ENCODE measurements around the gene FGFRL1. TPM values are rescaled to one million over a fixed set of nuclear protein-coding genes. Genes with fewer than 3 reads are reported as not detected.
A peak's percentile ranks its signal among the peaks of the same experiment; 100 is the strongest.

The FGFRL1 gene
- total and polyA plus RNA-seq, 8 donors, result 15.4 to 42.8 (median 31.1) TPM

DNA sequence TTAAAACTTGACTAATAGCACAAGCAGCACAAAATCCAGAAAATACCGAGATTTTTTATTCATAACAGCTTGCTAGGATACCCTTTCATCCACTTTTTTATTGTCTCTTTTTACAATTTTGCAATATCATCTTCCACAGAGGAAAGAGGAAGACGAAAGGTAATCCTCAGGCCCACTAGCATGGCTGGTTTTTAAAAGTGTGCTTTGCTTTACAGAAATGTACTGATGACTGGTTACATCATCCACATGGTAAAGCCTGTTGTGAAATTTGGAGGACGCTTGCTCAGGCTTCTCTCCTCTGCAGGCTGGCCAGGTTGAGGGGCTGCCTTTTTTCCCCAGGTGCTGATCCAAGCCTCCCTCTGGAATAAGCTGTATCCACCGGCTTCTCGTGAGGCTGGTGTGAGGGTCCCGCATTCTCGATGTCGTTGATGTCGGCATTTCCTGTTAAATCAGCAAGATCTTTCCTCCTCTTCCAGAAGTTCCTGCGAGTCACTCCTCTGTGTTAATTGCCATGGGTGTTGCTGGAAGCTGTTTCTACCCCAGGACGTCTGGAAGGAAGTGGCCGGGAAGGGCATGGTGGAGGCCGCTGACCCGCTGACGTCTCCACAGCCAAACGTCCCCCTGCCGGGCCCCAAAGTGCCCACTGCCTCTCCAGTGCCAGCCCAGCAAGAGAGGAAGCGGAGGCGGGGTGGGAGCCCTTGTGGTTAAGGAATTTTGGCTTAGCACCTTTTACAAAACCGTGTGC is 32.3 kb upstream of the FGFRL1 start:
- DNase-seq (no peak), ATAC-seq (peak in 1 of 4 donors; percentile 48), FAIRE-seq (no peak)
- Histone ChIP-seq H3K9me3 (no peaks in the 10 kb centered on the region), H3K4me1 (peaks cover 0 to under 1% (median 0%) of the 10 kb centered on the region in 3 donors), H3K36me3 (no peaks in the 10 kb centered on the region), H3K4me3 (no peak overlapping the region), H3K27ac (no peak overlapping the region), H3K27me3 (no peaks in the 10 kb centered on the region)
- WGBS, 2 donors, result 75 to 86% methylated on average over 20 of the region's 20 CpGs
- intact Hi-C loops (cut with DNase I), result no loop called here
- TF ChIP-seq, protein P1, sequence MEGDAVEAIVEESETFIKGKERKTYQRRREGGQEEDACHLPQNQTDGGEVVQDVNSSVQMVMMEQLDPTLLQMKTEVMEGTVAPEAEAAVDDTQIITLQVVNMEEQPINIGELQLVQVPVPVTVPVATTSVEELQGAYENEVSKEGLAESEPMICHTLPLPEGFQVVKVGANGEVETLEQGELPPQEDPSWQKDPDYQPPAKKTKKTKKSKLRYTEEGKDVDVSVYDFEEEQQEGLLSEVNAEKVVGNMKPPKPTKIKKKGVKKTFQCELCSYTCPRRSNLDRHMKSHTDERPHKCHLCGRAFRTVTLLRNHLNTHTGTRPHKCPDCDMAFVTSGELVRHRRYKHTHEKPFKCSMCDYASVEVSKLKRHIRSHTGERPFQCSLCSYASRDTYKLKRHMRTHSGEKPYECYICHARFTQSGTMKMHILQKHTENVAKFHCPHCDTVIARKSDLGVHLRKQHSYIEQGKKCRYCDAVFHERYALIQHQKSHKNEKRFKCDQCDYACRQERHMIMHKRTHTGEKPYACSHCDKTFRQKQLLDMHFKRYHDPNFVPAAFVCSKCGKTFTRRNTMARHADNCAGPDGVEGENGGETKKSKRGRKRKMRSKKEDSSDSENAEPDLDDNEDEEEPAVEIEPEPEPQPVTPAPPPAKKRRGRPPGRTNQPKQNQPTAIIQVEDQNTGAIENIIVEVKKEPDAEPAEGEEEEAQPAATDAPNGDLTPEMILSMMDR (IDR thresholded peaks at IDR 0.05), result no peak

DNA sequence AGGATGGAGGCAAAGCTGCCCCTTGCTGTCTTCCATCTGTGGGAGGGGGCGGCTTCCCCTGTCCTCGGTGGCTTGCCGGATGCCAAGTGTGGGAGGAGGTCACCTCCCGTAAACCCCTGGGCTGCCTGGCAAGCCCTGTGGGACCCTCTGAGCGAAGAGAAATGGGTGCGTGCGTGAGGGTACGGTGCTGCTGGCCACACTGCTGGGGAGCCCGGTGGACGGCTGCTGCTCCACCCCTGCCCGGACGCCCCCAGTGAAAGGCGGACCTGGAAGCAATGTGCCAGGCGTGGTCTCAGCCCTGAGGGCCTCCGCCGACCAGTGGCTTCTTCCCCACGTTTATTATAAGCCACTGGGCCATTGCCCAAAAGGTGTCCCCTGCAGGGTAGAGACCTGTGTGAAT is 29.1 kb upstream of the FGFRL1 start:
- H3K4me3 ChIP-seq, result no peak overlapping the region
- FAIRE-seq, result no peak
- ATAC-seq, result no peak
- intact Hi-C loops (cut with DNase I), result no loop called here
- TF ChIP-seq, protein P1 (IDR thresholded peaks at IDR 0.05), result no peak
- H3K9me3 ChIP-seq, result no peaks in the 10 kb centered on the region
- no peaks in the 10 kb centered on the region for H3K27me3 ChIP-seq
- H3K27ac ChIP-seq, result no peak overlapping the region
- H3K36me3 ChIP-seq, result no peaks in the 10 kb centered on the region
- peaks cover 6 to 14% (median 10%) of the 10 kb centered on the region in 3 donors for H3K4me1 ChIP-seq
- 90 to 92% methylated on average over 17 of the region's 17 CpGs for WGBS, 2 donors
- peak in 1 of 6 donors; percentile 60 for DNase-seq

DNA sequence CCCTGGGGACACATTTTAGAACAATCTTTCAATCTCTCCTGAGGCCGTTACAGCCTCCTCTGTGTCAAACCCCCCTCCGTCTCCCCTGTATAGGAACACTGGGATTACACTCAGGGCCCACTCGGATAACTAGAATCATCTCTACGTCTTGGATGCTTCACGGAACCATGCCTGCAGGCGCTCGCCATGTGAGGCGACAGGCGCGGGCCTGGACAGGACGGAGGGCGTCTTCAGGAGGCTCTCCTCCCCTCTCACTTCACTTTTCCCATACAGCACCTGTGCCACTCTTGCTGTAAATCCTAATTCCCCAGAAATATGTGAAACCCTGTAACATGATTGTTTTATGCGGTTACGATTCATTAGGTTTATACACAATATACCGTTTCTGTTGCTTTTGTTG is 28.6 kb upstream of the FGFRL1 start:
- no peak overlapping the region for H3K27ac ChIP-seq
- intact Hi-C loops (cut with DNase I), result no loop called here
- peaks cover 6 to 14% (median 14%) of the 10 kb centered on the region in 3 donors for H3K4me1 ChIP-seq
- no peaks in the 10 kb centered on the region for H3K27me3 ChIP-seq
- FAIRE-seq (no peak), DNase-seq (peak in 1 of 6 donors; percentile 9), ATAC-seq (no peak)
- TF ChIP-seq, protein P1 (IDR thresholded peaks at IDR 0.05), result no peak
- no peaks in the 10 kb centered on the region for H3K9me3 ChIP-seq
- 95 to 96% methylated on average over 15 of the region's 15 CpGs for WGBS, 2 donors
- no peak overlapping the region for H3K4me3 ChIP-seq
- no peaks in the 10 kb centered on the region for H3K36me3 ChIP-seq

DNA sequence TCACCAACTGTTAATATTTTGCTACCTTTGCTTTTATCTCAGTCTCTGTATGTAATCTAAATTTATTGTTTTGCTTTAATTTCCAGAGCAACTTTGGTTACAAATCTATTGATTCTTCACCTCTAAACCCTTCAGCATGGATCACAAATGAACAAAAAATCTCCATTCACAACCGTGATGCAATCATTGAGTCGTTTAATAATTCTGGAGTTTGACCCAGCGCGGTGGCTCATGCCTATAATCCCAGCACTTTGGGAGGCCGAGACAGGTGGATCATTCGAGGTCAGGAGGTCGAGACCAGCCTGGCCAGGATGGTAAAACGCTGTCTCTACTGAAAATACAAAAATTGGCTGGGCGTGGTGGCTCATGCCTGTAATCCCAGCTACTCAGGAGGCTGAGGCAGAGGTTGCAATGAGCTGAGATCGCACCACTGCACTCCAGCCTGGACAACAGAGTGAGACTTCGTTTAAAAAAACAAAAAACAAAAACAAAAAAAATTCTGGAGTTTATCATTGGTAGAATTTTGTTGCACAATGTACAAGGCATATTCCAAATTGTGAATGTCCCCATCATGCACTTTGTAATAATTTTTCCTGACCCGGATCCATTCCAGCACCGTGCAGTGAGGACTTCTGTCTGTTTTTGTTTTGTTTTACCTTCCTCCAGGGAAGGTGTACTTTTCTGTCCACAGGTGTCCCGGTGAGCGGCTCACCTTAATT is 26.9 kb upstream of the FGFRL1 start:
- no peaks in the 10 kb centered on the region for H3K36me3 ChIP-seq
- peak overlapping the region in 2 of 4 donors; percentile 8 to 34 for H3K27ac ChIP-seq
- DNase-seq (peak in 1 of 6 donors; percentile 10), FAIRE-seq (no peak), ATAC-seq (peak in 2 of 4 donors; percentile 7 to 8)
- TF ChIP-seq, protein P1 (IDR thresholded peaks at IDR 0.05), result no peak
- intact Hi-C loops (cut with DNase I), result no loop called here
- H3K27me3 ChIP-seq, result no peaks in the 10 kb centered on the region
- no peaks in the 10 kb centered on the region for H3K9me3 ChIP-seq
- peak overlapping the region in 2 of 4 donors; percentile 22 to 43 for H3K4me3 ChIP-seq
- WGBS, 2 donors, result 60 to 65% methylated on average over 15 of the region's 15 CpGs
- peaks cover 6 to 18% (median 14%) of the 10 kb centered on the region in 3 donors for H3K4me1 ChIP-seq
